SIG-M5 treated with dmso at 0.1 percent for 504 hours (cell line): ENCODE results near the gene HMBS.
"Not testable (repeated sequence)": the region's sequence is repeated elsewhere in the genome, so short reads cannot be mapped to it uniquely, and the experiment has no call there.

Source experiments
- DNase-seq: peaks from one replicate; lab custom pipeline; 2025; ENCODE audit not compliant: unreplicated experiment; lab: John Stamatoyannopoulos, UW

HMBS gene

DNA sequence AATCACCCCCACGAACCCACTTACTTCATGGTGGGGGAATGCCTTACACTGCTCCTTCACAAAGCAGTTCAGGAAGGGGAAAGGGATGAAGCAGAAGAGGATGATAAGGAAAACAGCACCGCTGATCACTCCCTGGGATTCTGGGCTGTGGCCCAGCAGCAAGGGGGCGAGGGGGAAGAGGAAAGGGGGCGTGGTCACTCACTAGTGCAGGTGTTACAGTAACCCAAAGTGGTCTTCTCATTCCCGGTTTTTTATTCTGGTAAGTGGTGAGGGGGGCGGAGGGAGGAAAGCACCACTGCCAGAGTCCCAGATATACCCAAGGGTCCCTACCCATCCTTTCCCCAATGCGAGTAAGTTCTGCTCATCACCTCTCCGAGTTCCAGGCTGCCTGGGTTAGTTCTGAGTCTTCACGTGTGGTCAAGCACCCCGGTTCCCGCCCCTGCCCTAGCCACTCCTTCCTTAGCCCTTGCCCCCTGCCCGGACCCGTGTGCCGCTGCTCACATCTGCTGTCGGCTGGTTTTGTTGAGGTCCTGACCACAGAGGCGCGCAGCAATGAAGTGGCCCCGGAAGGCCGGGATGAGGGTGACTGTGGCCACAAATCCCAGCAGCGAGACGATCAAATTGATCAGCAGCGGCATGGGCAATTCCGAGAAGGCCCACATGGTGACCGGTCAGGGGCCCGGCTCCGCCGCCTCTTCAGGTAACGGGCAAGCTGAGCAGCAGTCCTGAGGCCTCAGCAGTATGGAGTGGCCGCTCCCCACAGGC, 16.5 kb downstream of the HMBS start:
- no peak for DNase-seq

DNA sequence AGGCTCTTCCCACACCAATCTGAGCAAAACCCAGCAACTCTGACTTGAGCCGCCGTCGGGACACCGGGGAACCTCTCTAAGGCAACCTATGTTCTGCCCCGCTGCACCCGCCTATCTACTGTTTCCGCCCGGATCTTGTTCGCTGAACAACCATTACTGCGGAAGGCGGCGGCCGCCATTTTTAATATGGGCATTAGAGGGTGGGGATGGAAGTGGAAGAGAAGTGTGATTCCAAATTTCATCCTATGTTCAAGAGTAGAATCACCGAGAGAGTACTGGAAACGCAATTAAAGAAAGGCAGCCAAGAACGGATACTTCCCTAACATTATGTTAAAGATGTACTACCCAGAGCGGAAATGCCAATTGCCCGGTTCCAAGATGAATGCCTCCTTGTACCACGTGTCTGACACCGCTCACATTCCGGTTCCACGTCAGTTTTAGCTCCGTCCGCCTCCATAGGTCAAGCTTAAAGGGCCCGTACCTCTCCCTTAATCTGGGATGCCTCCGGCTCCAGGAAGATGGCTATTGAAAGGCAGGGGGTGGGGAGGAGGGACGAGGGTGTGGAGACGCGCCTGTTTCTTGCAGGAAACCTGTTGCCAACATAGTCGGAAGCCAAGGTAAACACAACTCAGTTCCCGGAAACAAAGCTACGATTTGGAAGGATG, 17.2 kb downstream of the HMBS start, which contains the start of gene DPAGT1:
DPAGT1 (minus strand) TSS at position 95 of the 665 bp plus-strand sequence. CDS start 198 bp downstream, outside the sequence.
- DNase-seq, result peak; percentile 98

DNA sequence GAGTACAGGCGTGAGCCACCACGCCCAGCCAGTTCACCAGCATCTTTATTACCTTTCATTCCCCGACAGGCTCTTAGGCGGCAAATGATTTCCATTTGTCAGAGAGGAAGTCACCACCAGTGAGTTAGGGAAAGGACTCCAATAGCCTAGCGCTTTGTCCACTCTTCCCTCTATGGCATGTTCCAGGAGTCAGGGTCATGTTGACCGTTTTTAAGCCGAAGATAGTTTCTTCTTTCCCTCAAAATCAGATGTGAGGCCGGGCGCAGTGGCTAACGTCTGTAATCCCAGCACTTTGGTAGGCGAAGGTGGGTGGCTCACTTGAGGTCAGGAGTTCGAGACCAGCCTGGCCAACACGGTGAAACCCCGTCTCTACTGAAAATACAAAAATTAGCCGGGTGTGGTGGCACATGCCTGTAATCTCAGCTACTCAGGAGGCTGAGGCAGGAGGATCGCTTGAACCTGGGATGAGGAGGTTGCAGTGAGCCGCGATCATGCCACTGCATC, 18.5 kb downstream of the HMBS start:
- not testable (repeated sequence) for DNase-seq

DNA sequence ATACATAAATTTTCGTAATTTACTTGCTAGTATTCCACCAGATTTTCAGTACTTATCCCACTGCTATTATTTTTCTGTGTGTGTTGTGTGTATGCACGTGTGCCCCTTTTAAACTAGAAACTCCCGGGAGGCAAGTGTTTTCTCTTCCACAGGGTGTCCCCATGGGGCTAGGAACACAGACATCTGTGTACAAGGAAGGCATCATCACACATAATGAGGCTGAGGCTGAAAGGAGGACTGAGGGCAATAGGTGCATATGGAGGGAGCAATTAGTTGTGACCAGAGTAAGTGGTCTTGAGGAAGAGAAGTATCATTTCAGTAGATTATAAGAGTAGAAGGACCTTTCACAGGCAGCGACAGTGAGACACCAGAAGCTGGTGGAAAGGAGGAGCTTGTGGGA, 19.1 kb downstream of the HMBS start:
- no peak for DNase-seq

DNA sequence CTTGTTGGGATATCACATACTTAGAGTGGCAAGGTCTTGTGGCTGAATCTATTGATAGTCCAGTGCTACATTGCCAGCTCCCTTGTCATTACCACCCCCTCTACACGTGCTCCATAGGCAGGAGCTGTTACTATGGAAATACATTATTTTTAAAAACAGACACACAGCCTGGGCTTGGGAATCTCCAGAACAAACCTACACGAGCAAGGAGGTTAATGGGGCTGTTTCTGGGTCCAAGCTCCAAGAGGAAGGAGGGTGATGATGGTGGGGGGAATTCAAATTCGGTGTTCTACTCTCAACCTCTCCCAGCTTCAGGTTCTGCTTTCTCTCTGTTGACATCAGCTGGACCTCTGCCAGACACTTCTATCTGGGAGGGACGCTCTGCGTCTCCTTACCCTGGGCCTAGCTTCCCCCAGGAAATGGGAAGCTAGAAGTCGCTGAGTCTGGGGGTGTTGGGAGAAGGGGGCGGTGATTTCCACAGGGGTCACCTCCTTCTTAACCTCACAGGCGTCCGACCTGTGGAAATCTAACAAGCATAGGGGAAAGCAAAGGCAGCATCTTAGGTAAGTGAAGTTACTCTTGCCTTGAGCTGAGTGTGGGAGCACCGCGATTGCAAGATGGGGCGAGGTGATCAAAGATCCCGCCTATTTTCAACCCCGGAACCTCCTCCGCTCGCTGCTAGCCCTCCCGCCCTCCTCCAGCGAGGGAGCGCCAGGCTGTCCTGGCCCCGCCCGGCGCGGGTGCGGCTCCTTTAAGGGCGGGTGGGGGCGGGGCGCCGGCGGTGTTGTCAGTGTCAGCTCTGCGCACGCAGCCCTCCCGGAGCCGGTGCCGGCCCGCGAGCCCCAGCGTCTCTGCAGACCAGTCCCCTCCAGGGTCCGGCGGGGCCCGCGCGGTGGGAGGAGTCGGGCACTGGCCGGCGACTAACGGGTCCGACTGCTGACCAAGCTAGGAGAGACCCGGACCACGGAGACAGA, 22.2 kb downstream of the HMBS start, which contains the start of gene C2CD2L:
C2CD2L (plus strand) TSS at position 781 of the 974 bp plus-strand sequence. CDS start 398 bp downstream, outside the sequence.
- DNase-seq, result peak; percentile 94

DNA sequence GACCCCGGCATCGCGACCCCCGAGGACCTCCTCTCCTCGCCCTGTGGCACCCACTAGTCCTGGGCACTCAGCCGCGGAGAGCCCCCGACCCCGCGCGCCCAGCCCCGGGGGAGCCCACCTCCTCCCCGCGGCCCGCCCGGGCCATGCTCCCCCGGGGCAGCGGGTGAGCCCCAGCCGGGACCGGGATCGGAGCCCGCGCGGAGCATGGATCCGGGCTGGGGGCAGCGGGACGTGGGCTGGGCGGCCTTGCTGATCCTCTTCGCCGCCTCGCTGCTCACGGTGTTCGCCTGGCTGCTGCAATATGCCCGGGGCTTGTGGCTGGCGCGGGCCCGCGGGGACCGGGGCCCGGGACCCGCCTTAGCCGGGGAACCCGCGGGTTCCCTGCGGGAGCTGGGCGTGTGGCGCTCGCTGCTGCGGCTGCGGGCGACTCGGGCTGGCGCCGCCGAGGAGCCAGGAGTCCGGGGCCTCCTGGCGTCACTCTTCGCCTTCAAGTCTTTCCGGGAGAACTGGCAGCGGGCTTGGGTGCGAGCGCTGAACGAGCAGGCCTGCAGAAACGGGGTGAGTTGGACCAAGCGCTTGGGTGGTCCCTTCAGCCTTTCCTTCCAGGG, 23.0 kb downstream of the HMBS start:
- DNase-seq, result no peak

DNA sequence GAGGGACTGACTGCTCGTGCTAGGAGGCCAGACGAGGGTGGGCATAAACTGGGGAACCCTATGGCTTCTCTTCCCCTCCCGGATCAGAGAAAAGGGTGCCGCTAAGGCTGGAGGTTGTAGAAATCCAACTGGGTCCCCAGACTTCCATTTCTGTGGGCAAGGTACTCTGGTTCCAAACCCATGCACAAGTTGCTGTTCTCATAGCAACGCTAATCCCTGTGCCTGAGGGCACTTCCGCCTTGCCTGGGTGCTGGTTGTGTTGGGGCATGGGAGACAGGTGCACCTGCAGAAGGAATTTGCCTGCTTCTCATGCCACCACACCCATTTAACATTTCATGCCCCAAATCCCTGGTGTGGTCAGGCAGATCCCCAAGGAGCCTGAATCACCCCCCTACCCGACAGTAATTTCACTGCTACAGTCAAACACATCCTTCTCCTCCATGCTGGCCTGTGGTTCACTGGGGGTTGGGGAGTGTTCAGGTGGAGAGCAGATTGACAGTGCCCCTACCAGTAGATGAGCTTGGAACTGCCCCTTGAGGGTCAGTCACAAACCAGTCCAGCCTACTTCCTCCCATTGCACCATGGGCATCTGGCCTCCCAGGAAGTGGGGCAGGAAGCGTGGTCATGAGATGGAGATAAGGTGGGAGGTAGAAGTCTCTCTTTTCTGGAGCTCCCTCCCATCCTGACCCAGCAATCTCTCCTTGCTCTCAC, 23.6 kb downstream of the HMBS start:
- peak; percentile 76 for DNase-seq

DNA sequence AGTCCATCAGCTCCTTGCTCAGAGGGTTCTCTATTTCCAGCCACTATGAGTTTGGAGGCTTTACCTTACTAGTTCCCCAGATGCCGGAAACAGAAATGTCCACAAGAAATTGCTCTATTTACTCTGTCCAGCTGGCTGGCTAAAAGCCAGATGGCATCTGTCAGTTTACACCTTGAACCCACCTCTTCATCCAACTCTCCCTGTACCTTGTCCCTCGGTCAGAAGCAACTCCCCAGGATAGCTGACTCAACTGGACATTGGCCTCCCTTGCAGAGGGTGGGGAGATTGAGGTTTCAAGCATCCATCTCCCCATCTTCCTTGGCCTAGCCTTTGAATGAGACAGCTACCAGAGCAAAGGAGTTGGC, 24.2 kb downstream of the HMBS start:
- DNase-seq, result no peak

DNA sequence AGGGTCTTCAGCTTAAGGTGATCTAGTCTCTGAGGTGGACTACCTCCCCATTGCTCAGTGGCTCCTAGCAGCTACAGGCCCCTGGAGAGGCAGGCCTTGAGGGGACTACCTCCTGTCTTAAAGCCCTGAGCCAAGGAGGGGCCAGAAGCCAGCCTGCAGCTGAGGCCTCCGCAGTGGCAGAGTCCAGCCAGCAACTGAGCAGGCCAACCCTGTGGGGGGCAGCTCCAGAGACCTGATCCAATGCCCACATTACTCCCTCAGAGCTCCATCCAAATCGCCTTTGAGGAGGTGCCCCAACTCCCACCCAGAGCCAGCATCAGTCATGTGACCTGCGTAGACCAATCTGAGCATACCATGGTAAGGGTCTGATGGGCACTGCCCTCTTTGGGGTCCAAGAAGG, 25.2 kb downstream of the HMBS start:
- no peak for DNase-seq

DNA sequence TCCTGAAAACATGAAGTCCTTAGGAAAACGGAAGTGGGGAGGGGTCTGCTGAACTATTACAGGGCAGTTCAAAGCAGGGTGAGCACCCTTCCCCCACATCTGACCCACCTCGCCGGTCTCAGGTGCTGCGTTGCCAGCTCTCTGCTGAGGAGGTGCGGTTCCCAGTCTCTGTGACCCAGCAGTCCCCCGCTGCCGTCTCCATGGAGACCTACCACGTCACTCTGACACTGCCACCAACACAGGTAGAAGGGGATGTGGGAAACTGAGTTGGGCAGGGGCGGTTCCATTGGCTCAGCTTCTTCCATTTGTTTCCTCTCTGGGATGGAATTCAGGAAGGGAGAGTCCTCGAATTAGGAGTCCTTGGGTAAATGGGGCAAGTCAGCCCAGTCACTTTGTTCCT, 25.8 kb downstream of the HMBS start:
- no peak for DNase-seq

DNA sequence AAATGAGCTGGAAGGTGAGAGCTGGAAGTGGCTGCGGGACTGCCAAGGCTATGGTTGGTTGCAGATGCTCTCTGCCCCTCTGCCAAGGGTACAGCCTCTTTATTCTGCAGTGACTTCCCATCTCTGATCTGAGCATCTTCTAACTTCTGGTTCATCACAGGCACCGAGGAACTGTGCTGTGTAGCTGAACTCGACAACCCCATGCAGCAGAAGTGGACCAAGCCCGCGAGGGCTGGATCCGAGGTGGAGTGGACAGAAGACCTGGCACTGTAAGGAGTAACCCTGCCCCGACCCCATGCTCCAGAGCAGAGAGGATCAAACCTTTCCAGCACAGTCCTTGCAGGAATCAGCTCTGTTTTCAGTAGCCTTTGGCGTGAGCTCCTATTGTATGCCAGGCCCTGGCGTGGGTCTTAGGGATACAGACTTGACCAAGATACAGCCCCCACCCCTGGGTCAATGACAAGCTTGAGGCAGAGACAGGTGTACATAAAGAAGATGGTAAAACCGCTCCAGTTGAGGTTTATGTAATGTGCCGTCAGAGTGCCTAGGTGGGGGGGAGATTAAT, 26.8 kb downstream of the HMBS start:
- no peak for DNase-seq

DNA sequence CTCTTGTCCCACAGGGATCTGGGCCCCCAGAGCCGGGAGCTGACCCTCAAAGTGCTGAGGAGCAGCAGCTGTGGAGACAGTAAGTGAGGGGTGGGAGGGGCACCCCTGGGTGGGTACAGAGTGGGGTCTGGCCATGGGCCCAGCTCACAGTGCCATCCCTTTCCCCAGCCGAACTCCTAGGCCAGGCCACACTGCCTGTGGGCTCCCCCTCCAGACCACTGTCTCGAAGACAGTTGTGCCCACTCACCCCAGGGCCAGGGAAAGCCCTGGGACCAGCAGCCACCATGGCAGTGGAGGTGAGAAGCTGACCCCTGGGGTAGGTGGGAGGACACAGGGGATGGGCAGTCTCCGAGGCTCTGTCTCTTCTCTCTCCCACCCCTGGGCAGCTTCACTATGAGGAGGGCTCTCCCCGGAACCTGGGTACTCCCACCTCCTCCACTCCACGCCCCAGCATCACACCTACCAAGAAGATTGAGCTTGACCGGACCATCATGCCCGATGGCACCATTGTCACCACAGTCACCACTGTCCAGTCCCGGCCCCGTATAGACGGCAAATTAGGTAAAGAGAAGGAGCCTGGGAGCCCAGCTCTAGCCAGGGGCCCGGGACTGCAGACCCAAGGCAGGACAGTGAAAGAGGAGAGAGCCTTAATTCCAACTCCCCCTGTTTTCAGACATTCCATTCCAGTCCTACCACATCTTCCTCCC, 27.8 kb downstream of the HMBS start:
- DNase-seq, result no peak

DNA sequence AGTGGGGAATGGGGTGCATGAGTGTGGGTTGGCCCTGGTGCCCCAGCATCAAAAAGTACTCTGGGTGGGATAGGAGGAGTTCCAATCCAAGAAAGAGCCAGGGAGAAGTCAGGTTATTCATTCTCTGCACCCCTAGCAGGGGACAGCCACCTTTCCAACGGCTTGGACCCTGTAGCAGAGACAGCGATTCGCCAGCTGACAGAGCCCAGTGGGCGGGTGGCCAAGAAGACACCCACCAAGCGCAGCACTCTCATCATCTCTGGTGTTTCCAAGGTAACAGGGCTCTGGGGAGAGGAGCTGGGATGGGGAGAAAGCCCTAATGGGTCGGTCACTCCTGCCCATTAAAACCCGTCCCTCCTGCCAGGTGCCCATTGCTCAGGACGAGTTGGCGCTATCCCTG, 29.0 kb downstream of the HMBS start:
- no peak for DNase-seq

DNA sequence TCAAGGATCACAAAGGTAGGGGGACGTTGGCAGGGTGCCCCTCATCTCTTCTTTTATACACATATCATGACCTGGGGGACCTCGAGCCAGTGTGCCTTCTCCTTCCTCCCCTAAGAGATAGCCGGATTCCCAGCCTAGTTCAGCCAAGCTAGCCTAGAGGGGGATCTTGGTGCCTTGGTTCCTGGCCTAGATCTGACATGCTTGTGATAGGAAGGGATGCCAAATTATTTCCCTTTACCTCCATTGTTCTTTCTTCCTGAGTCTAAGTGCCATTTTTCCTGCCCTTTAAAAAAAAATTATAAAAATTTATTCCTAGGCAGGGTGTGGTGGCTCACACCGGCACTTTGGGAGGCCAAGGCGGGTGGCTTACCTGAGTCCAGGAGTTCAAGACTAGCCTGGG, 29.7 kb downstream of the HMBS start:
- DNase-seq, result no peak

DNA sequence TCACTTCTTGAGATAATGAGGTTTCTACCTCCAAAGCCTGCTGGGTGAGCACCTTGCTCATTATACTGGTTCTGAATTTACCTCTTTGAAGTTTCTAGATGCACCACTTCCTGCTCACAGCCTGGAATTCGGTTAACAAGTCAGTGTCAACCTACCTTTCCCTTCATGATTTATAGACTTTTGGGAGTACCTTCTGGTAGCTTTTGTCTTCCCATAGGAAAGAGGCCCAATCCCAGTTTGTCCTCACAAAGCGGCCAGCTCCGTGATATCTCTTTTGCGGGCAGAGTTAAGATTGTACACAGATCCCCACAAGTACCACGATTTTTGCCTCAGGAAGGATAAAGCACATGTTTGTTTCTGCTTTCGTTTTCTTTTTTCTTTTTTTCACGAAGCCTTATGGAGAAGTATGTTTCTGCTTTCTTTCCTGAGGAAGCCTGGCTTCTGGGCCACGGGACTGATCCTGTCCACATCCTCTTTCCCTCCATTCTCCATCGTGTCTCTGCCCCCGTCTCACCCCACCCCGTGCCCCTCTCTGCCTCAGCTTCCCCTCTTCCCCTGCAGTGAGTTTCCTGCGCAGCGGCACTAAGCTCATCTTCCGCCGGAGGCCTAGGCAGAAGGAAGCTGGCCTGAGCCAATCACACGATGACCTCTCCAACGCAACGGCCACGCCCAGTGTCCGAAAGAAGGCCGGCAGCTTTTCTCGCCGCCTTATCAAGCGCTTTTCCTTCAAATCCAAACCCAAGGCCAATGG, 31.0 kb downstream of the HMBS start:
- DNase-seq, result no peak

DNA sequence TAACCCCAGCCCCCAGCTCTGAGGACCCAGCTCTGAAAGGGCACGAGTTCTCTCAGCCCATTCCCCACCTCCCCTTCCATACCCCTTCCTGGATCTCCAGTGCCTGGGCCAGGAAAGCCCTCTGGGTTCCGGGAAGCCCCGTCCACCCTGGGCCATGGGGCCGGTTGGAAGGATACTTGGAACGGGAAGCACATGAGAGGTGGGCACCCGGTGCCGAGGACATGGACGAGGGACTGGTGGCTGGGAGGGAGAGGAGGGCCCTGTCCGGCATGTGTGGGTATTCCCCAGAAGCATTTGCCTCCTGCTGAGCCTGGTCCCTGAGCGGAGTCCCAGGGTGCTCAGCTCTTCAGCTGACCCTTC, 31.5 kb downstream of the HMBS start:
- no peak for DNase-seq

DNA sequence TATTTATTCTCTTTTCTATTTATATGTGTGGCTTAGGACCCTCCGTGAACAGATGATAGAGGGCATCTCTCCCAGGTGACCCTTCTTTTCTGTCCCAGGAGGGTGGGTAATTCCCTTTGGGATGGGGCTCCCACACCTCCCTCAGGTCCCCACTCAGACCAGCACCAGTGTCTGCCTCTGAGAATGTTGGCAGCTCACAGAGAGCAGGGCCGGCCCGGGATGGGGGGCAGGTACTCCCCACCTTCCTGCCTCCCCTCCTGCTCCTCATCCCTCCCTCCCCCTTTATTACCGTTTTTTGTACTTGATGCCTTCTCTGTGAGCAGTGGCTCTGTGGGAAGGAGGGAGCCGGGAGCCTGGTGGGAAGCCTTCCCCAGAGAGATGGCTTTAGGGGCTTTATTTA, 31.9 kb downstream of the HMBS start:
- DNase-seq, result no peak

DNA sequence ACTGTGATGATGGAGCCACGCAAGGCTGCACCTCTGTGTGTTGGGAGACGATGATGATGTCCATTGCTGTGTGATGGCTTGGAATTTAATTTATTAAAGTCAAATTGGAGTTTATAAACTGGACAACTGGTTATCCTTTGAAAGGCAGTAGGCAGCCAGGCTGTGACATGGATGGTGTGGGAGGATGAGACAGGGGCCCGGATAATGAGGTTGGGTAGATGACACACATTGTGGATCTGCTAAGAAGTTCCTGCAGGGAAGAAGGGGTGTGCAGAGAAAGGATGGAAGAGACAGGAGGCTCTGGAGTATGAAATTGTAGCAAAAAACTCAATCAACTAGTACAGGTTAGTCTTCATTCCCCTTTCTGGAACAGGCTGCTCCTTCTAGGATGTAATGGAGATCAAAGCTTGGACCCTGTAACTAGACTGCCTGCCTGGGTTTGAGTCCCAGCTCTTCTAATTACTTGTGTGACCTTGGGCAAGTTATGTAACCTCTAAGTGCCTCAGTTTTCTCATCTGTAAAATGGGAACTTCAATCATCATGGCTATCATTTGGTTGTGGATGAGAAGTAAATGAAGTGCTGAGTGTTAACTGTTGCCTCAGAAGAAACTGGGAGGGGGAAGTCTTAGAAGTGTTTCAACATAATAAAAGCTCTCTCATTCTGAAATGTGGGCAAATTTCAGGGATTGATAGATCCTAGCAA, 32.5 kb downstream of the HMBS start:
- no peak for DNase-seq
